ENCODE results near the gene CCR9. TPM values are rescaled to one million over a fixed set of nuclear protein-coding genes. Genes with fewer than 3 reads are reported as not detected.

CCR9 gene
- polyA plus RNA-seq, 4 donors = 0.22 to 2.7 (median 1.0) TPM

DNA sequence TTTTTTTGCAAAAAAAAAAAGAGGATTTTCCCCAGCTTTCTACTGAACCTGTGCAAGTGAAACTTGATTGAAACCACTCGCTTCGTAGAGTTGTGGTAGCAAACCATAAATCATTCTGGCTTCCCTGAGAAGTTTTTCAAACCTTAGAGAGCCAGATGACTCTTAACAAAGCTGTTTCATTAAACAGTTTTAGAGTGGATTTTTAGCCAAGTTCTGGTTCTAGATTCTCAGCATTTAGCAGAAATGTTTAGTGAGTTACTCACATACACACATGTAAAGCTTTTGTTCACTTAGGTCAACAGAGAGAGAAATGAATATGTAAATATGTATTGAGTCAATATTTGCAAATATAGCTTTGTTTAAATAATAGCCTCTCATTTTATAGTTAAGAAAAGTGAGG, 18.1 kb upstream of the CCR9 start:
- Histone ChIP-seq H3K27ac (ENCODE audit: low read depth in 1 of 3, low read length in 2 of 3) (no peak overlapping the region), H3K4me1 (ENCODE audit: control insufficient read depth in 3 of 3, insufficient read depth in 2 of 3, low read depth in 1 of 3, low read length in 2 of 3) (no peaks in the 10 kb centered on the region), H3K36me3 (ENCODE audit: control insufficient read depth in 3 of 3, insufficient read depth in 2 of 3, low read depth in 1 of 3, low read length in 3 of 3) (no peaks in the 10 kb centered on the region), H3K9me3 (ENCODE audit: control insufficient read depth in 2 of 2, insufficient read depth in 1 of 2, low read depth in 1 of 2, low read length in 1 of 2) (peaks cover 0 to 5% of the 10 kb centered on the region in 2 donors), H3K4me3 (ENCODE audit: low read depth in 1 of 3, low read length in 3 of 3) (no peak overlapping the region), H3K27me3 (ENCODE audit: control insufficient read depth in 3 of 3, insufficient read depth in 3 of 3, low read length in 3 of 3) (no peaks in the 10 kb centered on the region)
- DNase-seq (no peak), FAIRE-seq (no peak)
- 53 to 87% (median 76%) methylated on average over 2 of the region's 2 CpGs for WGBS, 3 donors

DNA sequence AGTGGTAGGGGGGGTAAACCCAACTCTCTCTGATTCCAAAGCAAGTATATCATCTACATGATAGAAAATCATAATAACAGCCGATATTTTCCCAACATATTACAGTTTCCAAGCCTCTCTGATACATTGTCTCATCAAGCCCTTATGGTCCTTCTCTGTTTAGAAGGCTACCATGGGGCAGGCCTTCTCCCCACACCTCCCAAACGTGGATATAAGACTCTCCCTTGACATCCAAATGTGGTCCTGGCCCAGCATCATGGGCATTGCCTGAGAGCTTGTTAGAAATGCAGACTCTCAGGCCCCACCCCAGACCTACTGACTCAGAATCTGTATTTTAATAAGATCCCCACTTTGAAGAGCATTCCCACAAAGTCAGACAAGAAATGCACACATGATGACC, 17.7 kb upstream of the CCR9 start:
- FAIRE-seq = no peak
- H3K27me3 ChIP-seq (ENCODE audit: control insufficient read depth in 3 of 3, insufficient read depth in 3 of 3, low read length in 3 of 3) = no peaks in the 10 kb centered on the region
- H3K9me3 ChIP-seq (ENCODE audit: control insufficient read depth in 2 of 2, insufficient read depth in 1 of 2, low read depth in 1 of 2, low read length in 1 of 2) = peaks cover 0 to under 1% of the 10 kb centered on the region in 2 donors
- H3K27ac ChIP-seq (ENCODE audit: low read depth in 1 of 3, low read length in 2 of 3) = no peak overlapping the region
- no peaks in the 10 kb centered on the region for H3K4me1 ChIP-seq (ENCODE audit: control insufficient read depth in 3 of 3, insufficient read depth in 2 of 3, low read depth in 1 of 3, low read length in 2 of 3)
- no peaks in the 10 kb centered on the region for H3K36me3 ChIP-seq (ENCODE audit: control insufficient read depth in 3 of 3, insufficient read depth in 2 of 3, low read depth in 1 of 3, low read length in 3 of 3)
- H3K4me3 ChIP-seq (ENCODE audit: low read depth in 1 of 3, low read length in 3 of 3) = no peak overlapping the region
- WGBS, 3 donors = 63 to 74% (median 65%) methylated on average over 2 of the region's 2 CpGs
- DNase-seq = no peak

DNA sequence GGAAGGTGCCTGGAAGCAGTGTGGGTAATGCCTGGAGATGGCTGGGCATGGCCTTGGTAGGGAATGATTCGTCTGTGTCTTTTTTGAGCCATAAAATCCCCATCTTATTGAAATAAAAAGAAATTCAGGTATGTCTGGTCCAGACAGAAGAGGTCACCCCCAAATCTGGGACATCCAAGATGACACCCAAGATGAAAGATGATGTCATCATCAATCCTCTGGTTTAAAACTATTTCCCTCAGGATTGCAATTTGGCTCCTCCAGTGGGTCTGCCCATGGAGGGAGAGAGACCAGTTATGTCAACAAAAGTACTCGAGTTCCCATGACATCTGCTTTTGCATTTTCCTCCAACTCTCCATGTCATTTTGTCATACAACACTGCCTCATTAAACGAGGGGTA, 16.7 kb upstream of the CCR9 start:
- Histone ChIP-seq H3K27ac (ENCODE audit: low read depth in 1 of 3, low read length in 2 of 3) (no peak overlapping the region), H3K27me3 (ENCODE audit: control insufficient read depth in 3 of 3, insufficient read depth in 3 of 3, low read length in 3 of 3) (no peaks in the 10 kb centered on the region), H3K4me1 (ENCODE audit: control insufficient read depth in 3 of 3, insufficient read depth in 2 of 3, low read depth in 1 of 3, low read length in 2 of 3) (no peaks in the 10 kb centered on the region), H3K9me3 (ENCODE audit: control insufficient read depth in 2 of 2, insufficient read depth in 1 of 2, low read depth in 1 of 2, low read length in 1 of 2) (no peaks in the 10 kb centered on the region), H3K36me3 (ENCODE audit: control insufficient read depth in 3 of 3, insufficient read depth in 2 of 3, low read depth in 1 of 3, low read length in 3 of 3) (no peaks in the 10 kb centered on the region), H3K4me3 (ENCODE audit: low read depth in 1 of 3, low read length in 3 of 3) (no peak overlapping the region)
- no peak for DNase-seq
- WGBS, 3 donors = 59 to 77% (median 63%) methylated on average over 3 of the region's 3 CpGs
- FAIRE-seq = no peak

DNA sequence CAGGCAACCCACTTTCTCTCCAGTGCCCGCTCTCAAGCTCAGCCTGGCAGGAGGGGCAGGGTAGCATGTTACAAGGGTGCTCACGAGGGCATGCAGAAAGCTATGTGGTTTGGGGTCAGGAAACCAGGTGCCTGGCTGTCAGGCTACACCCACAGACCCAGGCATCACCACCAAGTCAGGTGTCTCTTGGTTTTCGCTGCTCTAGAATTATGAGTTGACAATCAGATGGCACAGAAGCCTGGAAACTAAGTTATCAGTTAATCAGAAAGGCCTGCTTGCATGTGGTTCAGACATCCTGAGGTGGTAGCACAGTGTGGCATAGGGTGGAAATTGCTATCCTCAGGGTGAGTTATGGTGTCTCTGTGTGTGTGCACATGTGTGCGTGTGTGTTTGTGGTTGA, 16.2 kb upstream of the CCR9 start:
- no peaks in the 10 kb centered on the region for H3K4me1 ChIP-seq (ENCODE audit: control insufficient read depth in 3 of 3, insufficient read depth in 2 of 3, low read depth in 1 of 3, low read length in 2 of 3)
- 65 to 78% (median 70%) methylated on average over 4 of the region's 4 CpGs for WGBS, 3 donors
- peak overlapping the region in 2 of 3 donors; percentile 1 to 11 for H3K27ac ChIP-seq (ENCODE audit: low read depth in 1 of 3, low read length in 2 of 3)
- peak in 1 of 2 donors; percentile 48 for DNase-seq
- H3K4me3 ChIP-seq (ENCODE audit: low read depth in 1 of 3, low read length in 3 of 3) = no peak overlapping the region
- no peaks in the 10 kb centered on the region for H3K36me3 ChIP-seq (ENCODE audit: control insufficient read depth in 3 of 3, insufficient read depth in 2 of 3, low read depth in 1 of 3, low read length in 3 of 3)
- no peaks in the 10 kb centered on the region for H3K9me3 ChIP-seq (ENCODE audit: control insufficient read depth in 2 of 2, insufficient read depth in 1 of 2, low read depth in 1 of 2, low read length in 1 of 2)
- H3K27me3 ChIP-seq (ENCODE audit: control insufficient read depth in 3 of 3, insufficient read depth in 3 of 3, low read length in 3 of 3) = no peaks in the 10 kb centered on the region
- no peak for FAIRE-seq

DNA sequence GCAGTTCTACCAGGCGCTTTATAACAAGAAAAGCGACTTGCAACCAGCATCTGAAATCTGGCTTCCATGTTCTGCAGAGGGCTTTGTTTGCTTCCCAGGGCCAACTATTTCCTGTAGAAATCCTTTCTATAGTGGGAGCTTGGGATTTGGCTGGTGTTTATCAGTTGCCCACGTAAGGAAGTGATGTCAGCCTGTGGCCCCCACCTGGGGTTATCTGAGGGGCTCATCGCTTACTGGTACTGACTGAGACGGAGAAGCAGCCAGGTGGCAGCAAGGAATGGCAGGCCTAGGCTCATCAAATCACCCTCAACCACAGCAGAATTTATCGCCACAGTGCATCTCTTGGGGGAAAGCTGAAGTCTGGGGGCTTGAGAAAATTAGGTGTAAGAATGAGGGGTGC, 14.6 kb upstream of the CCR9 start:
- WGBS, 3 donors = 70 to 82% (median 79%) methylated on average over 6 of the region's 6 CpGs
- H3K27ac ChIP-seq (ENCODE audit: low read depth in 1 of 3, low read length in 2 of 3) = peak overlapping the region in 1 of 3 donors; percentile 58
- no peak for DNase-seq

DNA sequence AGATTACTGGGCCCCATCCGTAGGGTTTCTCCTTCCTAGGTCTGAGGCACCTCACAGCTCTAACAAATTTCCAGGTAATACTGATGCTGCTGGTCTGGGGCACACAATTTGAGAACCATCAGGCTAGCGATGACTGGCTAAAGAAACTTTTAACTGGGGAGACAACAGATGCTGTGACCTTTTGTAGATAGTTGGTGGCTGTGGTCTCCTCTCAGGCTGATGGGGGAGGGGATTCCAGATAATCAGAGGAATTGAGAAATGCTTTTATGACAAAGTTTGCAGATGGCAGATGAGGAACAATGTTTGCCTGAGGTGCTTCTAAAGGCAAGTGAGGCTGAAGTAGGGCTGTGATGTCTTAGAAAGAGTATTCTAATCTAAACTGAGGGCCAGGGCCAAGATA, 13.8 kb upstream of the CCR9 start:
- Histone ChIP-seq H3K27ac (ENCODE audit: low read depth in 1 of 3, low read length in 2 of 3) (peak overlapping the region in 1 of 3 donors; percentile 58), H3K4me3 (ENCODE audit: low read depth in 1 of 3, low read length in 3 of 3) (no peak overlapping the region), H3K4me1 (ENCODE audit: control insufficient read depth in 3 of 3, insufficient read depth in 2 of 3, low read depth in 1 of 3, low read length in 2 of 3) (no peaks in the 10 kb centered on the region), H3K27me3 (ENCODE audit: control insufficient read depth in 3 of 3, insufficient read depth in 3 of 3, low read length in 3 of 3) (no peaks in the 10 kb centered on the region), H3K36me3 (ENCODE audit: control insufficient read depth in 3 of 3, insufficient read depth in 2 of 3, low read depth in 1 of 3, low read length in 3 of 3) (no peaks in the 10 kb centered on the region), H3K9me3 (ENCODE audit: control insufficient read depth in 2 of 2, insufficient read depth in 1 of 2, low read depth in 1 of 2, low read length in 1 of 2) (no peaks in the 10 kb centered on the region)
- 63 to 86% (median 75%) methylated on average over 2 of the region's 2 CpGs for WGBS, 3 donors
- FAIRE-seq = no peak
- DNase-seq = no peak

More for the DNA sequence above, 14.6 kb upstream of the CCR9 start:
- FAIRE-seq = no peak
- no peaks in the 10 kb centered on the region for H3K4me1 ChIP-seq (ENCODE audit: control insufficient read depth in 3 of 3, insufficient read depth in 2 of 3, low read depth in 1 of 3, low read length in 2 of 3)
- no peak overlapping the region for H3K4me3 ChIP-seq (ENCODE audit: low read depth in 1 of 3, low read length in 3 of 3)
- H3K36me3 ChIP-seq (ENCODE audit: control insufficient read depth in 3 of 3, insufficient read depth in 2 of 3, low read depth in 1 of 3, low read length in 3 of 3) = no peaks in the 10 kb centered on the region
- no peaks in the 10 kb centered on the region for H3K9me3 ChIP-seq (ENCODE audit: control insufficient read depth in 2 of 2, insufficient read depth in 1 of 2, low read depth in 1 of 2, low read length in 1 of 2)
- H3K27me3 ChIP-seq (ENCODE audit: control insufficient read depth in 3 of 3, insufficient read depth in 3 of 3, low read length in 3 of 3) = no peaks in the 10 kb centered on the region

DNA sequence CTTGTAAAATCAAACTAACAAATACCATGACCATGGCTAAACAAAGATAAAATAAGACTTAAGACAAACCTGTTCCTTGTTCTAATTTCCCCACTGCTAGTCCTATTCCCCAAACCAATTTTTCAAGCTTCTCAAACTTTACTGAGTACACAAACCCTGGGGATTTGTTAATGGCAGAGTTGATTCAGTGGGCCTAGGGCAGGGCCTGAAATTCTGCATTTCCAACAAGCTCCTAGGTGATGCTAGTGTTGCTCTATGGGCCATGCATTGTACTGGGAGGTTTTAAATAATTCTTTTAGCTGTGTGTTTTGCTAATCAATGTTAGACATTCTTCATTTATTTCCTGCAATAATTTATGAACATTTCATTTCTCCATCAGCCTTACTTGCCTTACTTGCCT, 13.3 kb upstream of the CCR9 start:
- no peaks in the 10 kb centered on the region for H3K4me1 ChIP-seq (ENCODE audit: control insufficient read depth in 3 of 3, insufficient read depth in 2 of 3, low read depth in 1 of 3, low read length in 2 of 3)
- no peak for DNase-seq
- no peak overlapping the region for H3K4me3 ChIP-seq (ENCODE audit: low read depth in 1 of 3, low read length in 3 of 3)
- FAIRE-seq = no peak
- H3K9me3 ChIP-seq (ENCODE audit: control insufficient read depth in 2 of 2, insufficient read depth in 1 of 2, low read depth in 1 of 2, low read length in 1 of 2) = no peaks in the 10 kb centered on the region
- H3K27ac ChIP-seq (ENCODE audit: low read depth in 1 of 3, low read length in 2 of 3) = no peak overlapping the region
- no peaks in the 10 kb centered on the region for H3K36me3 ChIP-seq (ENCODE audit: control insufficient read depth in 3 of 3, insufficient read depth in 2 of 3, low read depth in 1 of 3, low read length in 3 of 3)
- no peaks in the 10 kb centered on the region for H3K27me3 ChIP-seq (ENCODE audit: control insufficient read depth in 3 of 3, insufficient read depth in 3 of 3, low read length in 3 of 3)

DNA sequence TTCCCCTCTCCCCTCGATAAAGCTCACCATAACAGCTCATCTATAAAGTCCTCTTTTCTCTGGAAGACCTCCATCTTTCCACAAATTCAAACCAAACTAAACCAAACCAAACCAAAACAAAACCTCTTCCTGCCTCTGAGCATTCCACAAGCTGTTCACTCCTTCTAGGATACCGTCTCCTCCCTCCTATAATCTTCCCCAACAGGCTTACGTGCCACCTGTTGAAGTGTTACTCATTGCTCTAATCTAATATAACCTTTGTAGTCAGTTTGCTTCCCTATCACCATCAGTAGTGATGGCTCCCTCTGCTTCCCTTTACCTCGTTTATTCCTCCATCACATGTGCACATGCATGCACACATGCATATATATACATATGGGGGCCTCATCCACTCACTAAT, 12.7 kb upstream of the CCR9 start:
- no peak overlapping the region for H3K27ac ChIP-seq (ENCODE audit: low read depth in 1 of 3, low read length in 2 of 3)
- no peaks in the 10 kb centered on the region for H3K4me1 ChIP-seq (ENCODE audit: control insufficient read depth in 3 of 3, insufficient read depth in 2 of 3, low read depth in 1 of 3, low read length in 2 of 3)
- no peaks in the 10 kb centered on the region for H3K36me3 ChIP-seq (ENCODE audit: control insufficient read depth in 3 of 3, insufficient read depth in 2 of 3, low read depth in 1 of 3, low read length in 3 of 3)
- DNase-seq = peak in 1 of 2 donors; percentile 50
- no peak for FAIRE-seq
- no peak overlapping the region for H3K4me3 ChIP-seq (ENCODE audit: low read depth in 1 of 3, low read length in 3 of 3)
- H3K27me3 ChIP-seq (ENCODE audit: control insufficient read depth in 3 of 3, insufficient read depth in 3 of 3, low read length in 3 of 3) = no peaks in the 10 kb centered on the region
- 40 to 67% (median 48%) methylated on average over 4 of the region's 4 CpGs for WGBS, 3 donors
- no peaks in the 10 kb centered on the region for H3K9me3 ChIP-seq (ENCODE audit: control insufficient read depth in 2 of 2, insufficient read depth in 1 of 2, low read depth in 1 of 2, low read length in 1 of 2)

DNA sequence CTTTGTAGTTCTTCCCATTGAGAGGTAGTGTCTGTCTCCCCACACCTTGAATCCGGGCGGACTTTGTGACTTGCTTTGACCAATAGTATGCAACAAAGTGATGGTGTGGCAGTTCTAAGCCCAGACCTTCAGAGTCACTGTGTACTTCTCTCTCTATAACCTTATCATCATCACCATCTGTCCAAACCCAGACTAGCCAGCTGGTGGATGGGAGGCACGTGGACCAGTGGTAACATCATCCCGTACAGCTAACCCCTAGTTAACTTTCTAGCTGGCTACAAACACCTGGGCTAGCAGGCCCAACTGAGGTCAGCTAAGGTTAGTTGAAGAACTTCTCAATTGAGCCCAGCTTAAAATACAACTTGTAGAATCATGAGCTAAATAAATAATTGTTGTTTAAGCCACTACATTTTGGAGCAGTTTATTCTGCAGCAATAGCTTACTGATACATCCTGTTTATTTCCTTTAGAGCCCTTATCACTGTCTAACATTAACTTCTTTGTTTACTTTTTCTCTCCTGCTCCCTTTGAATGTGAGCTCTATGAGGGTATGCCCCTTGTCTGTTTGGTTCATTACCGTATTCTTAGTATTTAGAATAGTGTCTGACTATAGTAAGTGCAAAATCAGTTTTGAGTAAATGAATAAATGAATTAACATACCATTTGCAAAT, 11.5 kb upstream of the CCR9 start:
- no peaks in the 10 kb centered on the region for H3K27me3 ChIP-seq (ENCODE audit: control insufficient read depth in 3 of 3, insufficient read depth in 3 of 3, low read length in 3 of 3)
- no peaks in the 10 kb centered on the region for H3K9me3 ChIP-seq (ENCODE audit: control insufficient read depth in 2 of 2, insufficient read depth in 1 of 2, low read depth in 1 of 2, low read length in 1 of 2)
- no peak for DNase-seq
- H3K4me3 ChIP-seq (ENCODE audit: low read depth in 1 of 3, low read length in 3 of 3) = no peak overlapping the region
- no peaks in the 10 kb centered on the region for H3K36me3 ChIP-seq (ENCODE audit: control insufficient read depth in 3 of 3, insufficient read depth in 2 of 3, low read depth in 1 of 3, low read length in 3 of 3)
- WGBS, 3 donors = 69 to 81% (median 77%) methylated on average over 5 of the region's 5 CpGs
- FAIRE-seq = no peak
- peak overlapping the region in 1 of 3 donors; percentile 14 for H3K27ac ChIP-seq (ENCODE audit: low read depth in 1 of 3, low read length in 2 of 3)
- no peaks in the 10 kb centered on the region for H3K4me1 ChIP-seq (ENCODE audit: control insufficient read depth in 3 of 3, insufficient read depth in 2 of 3, low read depth in 1 of 3, low read length in 2 of 3)

All from small intestine (tissue), 7 donors.